SU-DHL-6 (cell line): ENCODE results near the gene C10orf105.

Source experiments
- EZH2phosphoT487 ChIP-seq: fragments of 200-600 bp; sonication (generic), shearing (Covaris generic); conservative IDR thresholded peaks from 2 replicates; pipeline ENCODE4 v1.6.1; 2018; ENCODE audit warnings: mild to moderate bottlenecking, antibody characterized with exemption, low read length, moderate library complexity, mixed read lengths
- TF ChIP-seq, protein P1 (sequence below): fragments of 200-600 bp; sonication (generic); IDR thresholded peaks from one replicate; pipeline ENCODE4 v1.5.1; 2017; ENCODE audit warnings: antibody characterized with exemption, mild to moderate bottlenecking, low read length, moderate library complexity; ENCODE audit not compliant: insufficient read depth, poor library complexity, severe bottlenecking

DNA sequence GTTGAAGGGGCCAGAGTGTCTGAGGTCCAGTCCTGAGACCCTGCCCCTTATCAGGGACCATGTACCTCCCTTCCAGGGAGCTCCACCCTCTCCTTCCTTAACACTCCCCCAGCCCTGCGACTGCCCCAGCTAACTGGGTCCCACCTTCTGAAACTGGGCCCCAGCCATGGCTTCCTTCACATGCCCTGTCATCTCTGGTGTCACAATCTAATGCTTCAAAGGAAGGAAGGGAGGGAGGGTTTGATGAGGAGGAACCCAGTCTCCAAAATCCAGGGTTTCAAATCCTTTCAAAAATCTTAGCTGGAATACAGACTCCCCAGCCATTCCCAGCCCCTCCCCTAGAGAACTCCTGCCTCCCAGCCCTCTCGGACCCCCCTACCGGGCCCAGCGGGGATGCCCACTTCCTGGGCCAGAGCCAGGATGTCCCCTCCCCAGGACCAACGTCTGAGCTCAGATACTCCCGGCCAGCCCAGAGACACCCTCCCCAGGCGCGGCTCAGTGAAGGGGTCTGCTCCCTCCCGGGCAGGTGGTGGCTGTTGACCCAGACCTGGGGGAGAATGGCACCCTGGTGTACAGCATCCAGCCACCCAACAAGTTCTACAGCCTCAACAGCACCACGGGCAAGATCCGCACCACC lies 18.0 kb downstream of the C10orf105 start:
- TF ChIP-seq, protein P1, sequence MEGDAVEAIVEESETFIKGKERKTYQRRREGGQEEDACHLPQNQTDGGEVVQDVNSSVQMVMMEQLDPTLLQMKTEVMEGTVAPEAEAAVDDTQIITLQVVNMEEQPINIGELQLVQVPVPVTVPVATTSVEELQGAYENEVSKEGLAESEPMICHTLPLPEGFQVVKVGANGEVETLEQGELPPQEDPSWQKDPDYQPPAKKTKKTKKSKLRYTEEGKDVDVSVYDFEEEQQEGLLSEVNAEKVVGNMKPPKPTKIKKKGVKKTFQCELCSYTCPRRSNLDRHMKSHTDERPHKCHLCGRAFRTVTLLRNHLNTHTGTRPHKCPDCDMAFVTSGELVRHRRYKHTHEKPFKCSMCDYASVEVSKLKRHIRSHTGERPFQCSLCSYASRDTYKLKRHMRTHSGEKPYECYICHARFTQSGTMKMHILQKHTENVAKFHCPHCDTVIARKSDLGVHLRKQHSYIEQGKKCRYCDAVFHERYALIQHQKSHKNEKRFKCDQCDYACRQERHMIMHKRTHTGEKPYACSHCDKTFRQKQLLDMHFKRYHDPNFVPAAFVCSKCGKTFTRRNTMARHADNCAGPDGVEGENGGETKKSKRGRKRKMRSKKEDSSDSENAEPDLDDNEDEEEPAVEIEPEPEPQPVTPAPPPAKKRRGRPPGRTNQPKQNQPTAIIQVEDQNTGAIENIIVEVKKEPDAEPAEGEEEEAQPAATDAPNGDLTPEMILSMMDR, result no peak
- TF ChIP-seq EZH2phosphoT487, result no peak
